Hematopoietic multipotent progenitor cell treated with erythropoietin and hydrocortisone succinate and interleukin-3 and kit ligand, for 6 days (in vitro differentiated cells): ENCODE measurements around the gene SIGLEC5.

ENCODE experiments used
- DNase-seq: peaks from one replicate; pipeline ENCODE4 v3.0.0-alpha.2; 2015

The SIGLEC5 gene

GRCh38 chr19:51626675-51627074, 3.5 kb downstream of the SIGLEC5 start:
- no peak for DNase-seq

GRCh38 chr19:51621178-51621577, 9.0 kb downstream of the SIGLEC5 start:
- peak; percentile 73 for DNase-seq

- no peak for DNase-seq
Measured at GRCh38 chr19:51615991-51616390, 14.2 kb downstream of the SIGLEC5 start.

GRCh38 chr19:51614789-51615188, 15.4 kb downstream of the SIGLEC5 start:
- DNase-seq, result no peak

GRCh38 chr19:51610576-51610975, 19.6 kb downstream of the SIGLEC5 start:
- no peak for DNase-seq

GRCh38 chr19:51607920-51608562, 22.2 kb downstream of the SIGLEC5 start:
- peak; percentile 93 for DNase-seq

GRCh38 chr19:51607077-51607476, 23.1 kb downstream of the SIGLEC5 start:
- no peak for DNase-seq

- no peak for DNase-seq
Measured at GRCh38 chr19:51602189-51602854, 27.9 kb downstream of the SIGLEC5 start.

- peak; percentile 37 for DNase-seq
Measured at GRCh38 chr19:51600940-51601580, 29.1 kb downstream of the SIGLEC5 start.

GRCh38 chr19:51599084-51599483, 31.1 kb downstream of the SIGLEC5 start:
- no peak for DNase-seq

- DNase-seq, result no peak
Measured at GRCh38 chr19:51598159-51598915, 31.9 kb downstream of the SIGLEC5 start.

GRCh38 chr19:51595190-51596175, 34.7 kb downstream of the SIGLEC5 start:
- no peak for DNase-seq

GRCh38 chr19:51594774-51595109, 35.5 kb downstream of the SIGLEC5 start:
- no peak for DNase-seq

GRCh38 chr19:51593969-51594773, 36.0 kb downstream of the SIGLEC5 start:
- DNase-seq, result peak; percentile 99

GRCh38 chr19:51593138-51593890, 36.9 kb downstream of the SIGLEC5 start:
- no peak for DNase-seq

GRCh38 chr19:51592521-51592920, 37.7 kb downstream of the SIGLEC5 start:
- DNase-seq, result no peak

- DNase-seq, result no peak
Measured at GRCh38 chr19:51590441-51590840, 39.8 kb downstream of the SIGLEC5 start.

- DNase-seq, result no peak
Measured at GRCh38 chr19:51589511-51589910, 40.7 kb downstream of the SIGLEC5 start.

- no peak for DNase-seq
Measured at GRCh38 chr19:51587264-51588191, 42.7 kb downstream of the SIGLEC5 start.

- DNase-seq, result no peak
Measured at GRCh38 chr19:51586799-51587198, 43.4 kb downstream of the SIGLEC5 start.
